Measurements from ENCODE around the gene ATP5F1D. TPM values are rescaled to one million over a fixed set of nuclear protein-coding genes. Genes with fewer than 3 reads are reported as not detected.

ATP5F1D gene
- total and polyA plus RNA-seq, 2 experiments from 2014 or later = 139 to 396 TPM

DNA sequence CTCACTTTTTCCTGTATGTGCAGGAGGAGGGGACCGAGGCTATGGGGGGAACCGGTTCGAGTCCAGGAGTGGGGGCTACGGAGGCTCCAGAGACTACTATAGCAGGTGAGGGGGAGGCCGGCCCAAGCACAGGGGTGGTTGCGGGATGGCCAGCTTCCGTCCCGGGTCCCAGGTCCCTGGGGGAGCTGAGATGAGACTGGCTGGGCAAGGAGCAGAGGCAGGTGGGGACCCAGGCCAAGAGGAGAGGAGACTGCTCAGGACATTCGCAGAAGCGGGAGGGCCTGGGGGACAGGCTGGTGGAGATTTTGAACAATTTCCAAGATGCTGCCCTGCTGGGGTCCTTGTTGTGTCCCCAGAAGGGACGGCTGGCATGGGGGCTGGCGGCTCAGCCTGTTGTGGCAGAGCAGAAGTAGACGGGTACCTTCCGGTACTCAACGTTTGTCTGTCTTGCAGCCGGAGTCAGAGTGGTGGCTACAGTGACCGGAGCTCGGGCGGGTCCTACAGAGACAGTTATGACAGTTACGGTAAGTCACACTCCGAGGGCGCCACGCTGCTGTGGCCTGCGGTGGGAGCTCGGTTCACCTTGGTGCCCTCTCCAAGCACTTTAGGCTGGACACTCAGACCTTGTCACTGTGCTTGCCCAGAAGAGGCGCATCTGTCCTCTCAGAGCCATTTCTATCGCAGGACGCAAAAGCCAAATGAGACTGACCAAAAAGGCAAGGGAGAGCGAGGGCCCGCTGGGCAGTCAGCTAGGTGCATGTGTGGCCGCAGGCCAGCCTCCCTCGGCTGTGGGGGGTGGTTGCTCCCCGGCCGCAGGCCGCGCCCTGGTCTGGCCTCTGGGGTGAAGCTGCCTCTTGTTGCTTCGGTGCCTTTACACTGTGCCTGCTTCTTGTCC is 30.2 kb downstream of the ATP5F1D start:
- Mint-ChIP-seq H3K9me3 (peaks cover 2% of the 10 kb centered on the region; the same call in 2 of the 3 replicates), H3K36me3 (ENCODE audit: low read depth) (peaks cover 53% of the 10 kb centered on the region), H3K4me1 (peaks cover 59% of the 10 kb centered on the region), H3K4me3 (peak overlapping the region; percentile 89), H3K27me3 (ENCODE audit: insufficient read depth, low read depth, poor library complexity) (peaks cover 53% of the 10 kb centered on the region), H3K27ac (peak overlapping the region; percentile 98)
- Histone ChIP-seq H3K36me3 (ENCODE audit: insufficient read depth) (peaks cover 31% of the 10 kb centered on the region), H3K4me3 (no peak overlapping the region), H3K4me2 (no peak overlapping the region; the same call in 1 of the 2 replicates), H3K79me2 (replicated peaks; ENCODE audit: insufficient read depth) (peaks cover 50% of the 10 kb centered on the region), H3K4me1 (ENCODE audit: insufficient read depth) (peaks cover 43% of the 10 kb centered on the region), H3K27ac (ENCODE audit: low read depth) (peak overlapping the region; percentile 69), H3K9me2 (ENCODE audit: insufficient read depth) (no peaks in the 10 kb centered on the region), H3K27me3 (ENCODE audit: insufficient read depth) (peaks cover 10% of the 10 kb centered on the region; the same call in 1 of the 2 replicates), H2AFZ (no peak overlapping the region), H4K20me1 (replicated peaks; ENCODE audit: insufficient read depth) (peaks cover 37% of the 10 kb centered on the region), H3F3A (replicated peaks; ENCODE audit: low read depth) (peaks cover 62% of the 10 kb centered on the region)
- TF ChIP-seq NANOG (IDR thresholded peaks at IDR 0.05; ENCODE audit: borderline replicate concordance) (no peak), POLR2AphosphoS5 (IDR thresholded peaks at IDR 0.05; ENCODE audit: low read depth) (peak; percentile 19; the same call in 1 of the 2 replicates)
- no peak for DNase-seq (ENCODE audit: low spot score)
- no peak for ATAC-seq

DNA sequence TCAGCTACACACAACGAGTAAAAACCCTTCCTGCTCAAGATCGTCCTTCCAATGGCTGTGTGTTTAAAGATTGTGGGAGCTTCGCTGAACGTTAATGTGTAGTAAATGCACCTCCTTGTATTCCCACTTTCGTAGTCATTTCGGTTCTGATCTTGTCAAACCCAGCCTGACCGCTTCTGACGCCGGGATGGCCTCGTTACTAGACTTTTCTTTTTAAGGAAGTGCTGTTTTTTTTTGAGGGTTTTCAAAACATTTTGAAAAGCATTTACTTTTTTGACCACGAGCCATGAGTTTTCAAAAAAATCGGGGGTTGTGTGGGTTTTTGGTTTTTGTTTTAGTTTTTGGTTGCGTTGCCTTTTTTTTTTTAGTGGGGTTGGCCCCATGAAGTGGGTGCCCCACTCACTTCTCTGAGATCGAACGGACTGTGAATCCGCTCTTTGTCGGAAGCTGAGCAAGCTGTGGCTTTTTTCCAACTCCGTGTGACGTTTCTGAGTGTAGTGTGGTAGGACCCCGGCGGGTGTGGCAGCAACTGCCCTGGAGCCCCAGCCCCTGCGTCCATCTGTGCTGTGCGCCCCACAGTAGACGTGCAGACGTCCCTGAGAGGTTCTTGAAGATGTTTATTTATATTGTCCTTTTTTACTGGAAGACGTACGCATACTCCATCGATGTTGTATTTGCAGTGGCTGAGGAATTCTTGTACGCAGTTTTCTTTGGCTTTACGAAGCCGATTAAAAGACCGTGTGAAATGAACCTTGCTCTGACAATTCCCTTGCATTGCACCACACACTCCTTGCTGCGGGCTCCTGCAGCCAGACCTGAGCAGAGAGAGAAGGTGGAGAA is 31.1 kb downstream of the ATP5F1D start:
- Histone ChIP-seq H3K9me2 (ENCODE audit: insufficient read depth) (no peaks in the 10 kb centered on the region), H3K4me3 (no peak overlapping the region), H3K4me1 (ENCODE audit: insufficient read depth) (peaks cover 41% of the 10 kb centered on the region), H3K36me3 (ENCODE audit: insufficient read depth) (peaks cover 31% of the 10 kb centered on the region), H3K4me2 (no peak overlapping the region), H3F3A (replicated peaks; ENCODE audit: low read depth) (peaks cover 63% of the 10 kb centered on the region), H3K27ac (ENCODE audit: low read depth) (peak overlapping the region; percentile 69; the same call in 1 of the 2 replicates), H4K20me1 (replicated peaks; ENCODE audit: insufficient read depth) (peaks cover 37% of the 10 kb centered on the region), H2AFZ (no peak overlapping the region), H3K27me3 (ENCODE audit: insufficient read depth) (peaks cover 5% of the 10 kb centered on the region; the same call in 1 of the 2 replicates), H3K79me2 (replicated peaks; ENCODE audit: insufficient read depth) (peaks cover 50% of the 10 kb centered on the region)
- DNase-seq (ENCODE audit: low spot score) = no peak
- peak overlapping the region; percentile 88 for H3K27ac Mint-ChIP-seq
- no peak for TF ChIP-seq EZH2 (IDR thresholded peaks at IDR 0.05; ENCODE audit: low read depth, unreplicated experiment)
- TF ChIP-seq STAT1 (IDR thresholded peaks at IDR 0.05; ENCODE audit: unreplicated experiment) = no peak
- no peak for TF ChIP-seq ZNF331 (CRISPR knock-in tag; IDR thresholded peaks at IDR 0.05; ENCODE audit: low read depth)
- H3K9me3 Mint-ChIP-seq = no peaks in the 10 kb centered on the region; the same call in 2 of the 3 replicates
- peaks cover 51% of the 10 kb centered on the region for H3K27me3 Mint-ChIP-seq (ENCODE audit: insufficient read depth, low read depth, poor library complexity)
- peak overlapping the region; percentile 57 for H3K4me3 Mint-ChIP-seq
- H3K36me3 Mint-ChIP-seq (ENCODE audit: low read depth) = peaks cover 56% of the 10 kb centered on the region
- H3K4me1 Mint-ChIP-seq = peaks cover 54% of the 10 kb centered on the region
- ATAC-seq = no peak

GRCh38 chr19:1273263-1274041 is 31.9 kb downstream of the ATP5F1D start:
- H3K27ac ChIP-seq (ENCODE audit: low read depth) = peak overlapping the region; percentile 91
- Mint-ChIP-seq H3K4me3 (peak overlapping the region; percentile 57), H3K4me1 (peaks cover 51% of the 10 kb centered on the region), H3K27ac (peak overlapping the region; percentile 88), H3K9me3 (no peaks in the 10 kb centered on the region; the same call in 2 of the 3 replicates), H3K36me3 (ENCODE audit: low read depth) (peaks cover 56% of the 10 kb centered on the region), H3K27me3 (ENCODE audit: insufficient read depth, low read depth, poor library complexity) (peaks cover 43% of the 10 kb centered on the region)
- TF ChIP-seq, protein P1, sequence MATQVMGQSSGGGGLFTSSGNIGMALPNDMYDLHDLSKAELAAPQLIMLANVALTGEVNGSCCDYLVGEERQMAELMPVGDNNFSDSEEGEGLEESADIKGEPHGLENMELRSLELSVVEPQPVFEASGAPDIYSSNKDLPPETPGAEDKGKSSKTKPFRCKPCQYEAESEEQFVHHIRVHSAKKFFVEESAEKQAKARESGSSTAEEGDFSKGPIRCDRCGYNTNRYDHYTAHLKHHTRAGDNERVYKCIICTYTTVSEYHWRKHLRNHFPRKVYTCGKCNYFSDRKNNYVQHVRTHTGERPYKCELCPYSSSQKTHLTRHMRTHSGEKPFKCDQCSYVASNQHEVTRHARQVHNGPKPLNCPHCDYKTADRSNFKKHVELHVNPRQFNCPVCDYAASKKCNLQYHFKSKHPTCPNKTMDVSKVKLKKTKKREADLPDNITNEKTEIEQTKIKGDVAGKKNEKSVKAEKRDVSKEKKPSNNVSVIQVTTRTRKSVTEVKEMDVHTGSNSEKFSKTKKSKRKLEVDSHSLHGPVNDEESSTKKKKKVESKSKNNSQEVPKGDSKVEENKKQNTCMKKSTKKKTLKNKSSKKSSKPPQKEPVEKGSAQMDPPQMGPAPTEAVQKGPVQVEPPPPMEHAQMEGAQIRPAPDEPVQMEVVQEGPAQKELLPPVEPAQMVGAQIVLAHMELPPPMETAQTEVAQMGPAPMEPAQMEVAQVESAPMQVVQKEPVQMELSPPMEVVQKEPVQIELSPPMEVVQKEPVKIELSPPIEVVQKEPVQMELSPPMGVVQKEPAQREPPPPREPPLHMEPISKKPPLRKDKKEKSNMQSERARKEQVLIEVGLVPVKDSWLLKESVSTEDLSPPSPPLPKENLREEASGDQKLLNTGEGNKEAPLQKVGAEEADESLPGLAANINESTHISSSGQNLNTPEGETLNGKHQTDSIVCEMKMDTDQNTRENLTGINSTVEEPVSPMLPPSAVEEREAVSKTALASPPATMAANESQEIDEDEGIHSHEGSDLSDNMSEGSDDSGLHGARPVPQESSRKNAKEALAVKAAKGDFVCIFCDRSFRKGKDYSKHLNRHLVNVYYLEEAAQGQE (IDR thresholded peaks at IDR 0.05; ENCODE audit: unreplicated experiment) = no peak
- TF ChIP-seq ETS1 (IDR thresholded peaks at IDR 0.05) (no peak), POLR2AphosphoS5 (IDR thresholded peaks at IDR 0.05; ENCODE audit: low read depth) (peak; percentile 52), ZNF114 (CRISPR knock-in tag; IDR thresholded peaks at IDR 0.05) (no peak)
- peaks cover 37% of the 10 kb centered on the region for H4K20me1 ChIP-seq (replicated peaks; ENCODE audit: insufficient read depth)
- peaks cover 31% of the 10 kb centered on the region for H3K36me3 ChIP-seq (ENCODE audit: insufficient read depth)
- H2AFZ ChIP-seq = no peak overlapping the region
- no peaks in the 10 kb centered on the region for H3K27me3 ChIP-seq (ENCODE audit: insufficient read depth)
- H3K79me2 ChIP-seq (replicated peaks; ENCODE audit: insufficient read depth) = peaks cover 50% of the 10 kb centered on the region
- H3K9me2 ChIP-seq (ENCODE audit: insufficient read depth) = no peaks in the 10 kb centered on the region
- H3K4me3 ChIP-seq = peak overlapping the region; percentile 88; the same call in 1 of the 2 replicates
- H3K4me1 ChIP-seq (ENCODE audit: insufficient read depth) = peaks cover 35% of the 10 kb centered on the region
- H3K4me2 ChIP-seq = peak overlapping the region; percentile 97
- H3F3A ChIP-seq (replicated peaks; ENCODE audit: low read depth) = peaks cover 61% of the 10 kb centered on the region
- ATAC-seq (no peak), DNase-seq (ENCODE audit: low spot score) (no peak)

Measured in GM23338 (cell line).